Adrenal gland (tissue), 5 donors: ENCODE data around the gene GRIK5.

Source experiments
- CTCF ChIP-seq, 6 experiments: fragments of 450-650 bp in 4 of 6; fragments of 200-600 bp in 2 of 6; sonication (generic) in 1 of 6; IDR thresholded peaks; 1 replicate in 5 of 6; 2 replicates in 1 of 6; pipeline versions ENCODE4 v1.5.1 to v1.8.0; 2016 to 2021; ENCODE audit warnings: antibody characterized with exemption in 6 of 6, mild to moderate bottlenecking in 2 of 6, moderate library complexity in 1 of 6
- POLR2A ChIP-seq, 2 donors: fragments of 450-650 bp; IDR thresholded peaks; one replicate each; pipeline ENCODE4 v1.6.1; 2017; ENCODE audit warnings: antibody characterized with exemption in 2 of 2, mild to moderate bottlenecking in 2 of 2, moderate library complexity in 1 of 2
- donor health status: DM: no; HTN: no; CAD: no.

GRCh38 chr19:42096255-42096837 is 26.3 kb upstream of the GRIK5 start:
- TF ChIP-seq CTCF (IDR thresholded peaks at IDR 0.05) (no peak), POLR2A (IDR thresholded peaks at IDR 0.05) (no peak)
